Stimulated activated naive CD8-positive, alpha-beta T cell treated with anti-CD3 and anti-CD28 coated beads, Interleukin-15, amount 100 ng/mL, for 72 hours (primary cell): ENCODE data around the gene ABCB10.
"Not testable (repeated sequence)": the region's sequence is repeated elsewhere in the genome, so short reads cannot be mapped to it uniquely, and the experiment has no call there.

Source experiments
- ATAC-seq: fragments of 150-1000 bp; cut with Tn5 transposase; 2 replicates; pipeline ENCODE4 v1.10.0; 2021; ENCODE audit warnings: mild to moderate bottlenecking, moderate library complexity
- DNase-seq, 2 donors: peaks; one replicate each; pipeline ENCODE4 v3.0.0; 2021 to 2022
- H3K27ac Mint-ChIP-seq, 2 donors: one replicate each; pipeline ENCODE4 v1.8.0; 2022; ENCODE audit warnings: mild to moderate bottlenecking in 2 of 2, mixed read lengths in 2 of 2, moderate library complexity in 2 of 2
- H3K27me3 Mint-ChIP-seq: one replicate; pipeline ENCODE4 v1.8.0; 2022; ENCODE audit warnings: mixed read lengths
- H3K4me1 Mint-ChIP-seq: one replicate; pipeline ENCODE4 v1.8.0; 2022; ENCODE audit warnings: mild to moderate bottlenecking, mixed read lengths
- H3K4me3 Mint-ChIP-seq, 2 donors: one replicate each; pipeline ENCODE4 v1.8.0; 2022; ENCODE audit warnings: mild to moderate bottlenecking in 2 of 2, mixed read lengths in 2 of 2, moderate library complexity in 1 of 2
- H3K9me3 Mint-ChIP-seq, 2 donors: one replicate each; pipeline ENCODE4 v1.8.0; 2022; ENCODE audit warnings: mixed read lengths in 2 of 2

ABCB10 gene

DNA sequence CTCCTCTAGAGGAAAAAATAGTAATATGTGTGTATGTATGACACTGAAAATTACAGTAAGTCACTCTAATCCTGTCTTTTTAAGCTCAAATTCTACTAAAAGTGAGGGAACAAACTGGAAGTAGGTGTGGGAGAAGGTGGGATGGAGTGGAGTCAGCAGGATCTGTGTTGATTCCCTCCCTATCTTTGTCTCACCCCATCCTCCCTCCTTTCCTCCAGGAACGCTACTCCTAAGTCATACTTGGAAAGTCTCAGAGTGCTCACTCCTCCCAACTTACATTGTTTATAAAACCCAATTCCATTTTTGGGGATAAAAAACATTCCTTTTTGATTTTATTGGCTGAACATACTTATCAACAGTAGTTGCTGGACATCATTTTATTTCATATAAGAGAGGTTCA, 35.5 kb downstream of the ABCB10 start:
- DNase-seq (no peak), ATAC-seq (no peak)
- no peak overlapping the region for H3K4me3 Mint-ChIP-seq
- no peaks in the 10 kb centered on the region for H3K27me3 Mint-ChIP-seq
- no peak overlapping the region for H3K27ac Mint-ChIP-seq
- no peaks in the 10 kb centered on the region for H3K9me3 Mint-ChIP-seq
- peaks cover 10% of the 10 kb centered on the region for H3K4me1 Mint-ChIP-seq

DNA sequence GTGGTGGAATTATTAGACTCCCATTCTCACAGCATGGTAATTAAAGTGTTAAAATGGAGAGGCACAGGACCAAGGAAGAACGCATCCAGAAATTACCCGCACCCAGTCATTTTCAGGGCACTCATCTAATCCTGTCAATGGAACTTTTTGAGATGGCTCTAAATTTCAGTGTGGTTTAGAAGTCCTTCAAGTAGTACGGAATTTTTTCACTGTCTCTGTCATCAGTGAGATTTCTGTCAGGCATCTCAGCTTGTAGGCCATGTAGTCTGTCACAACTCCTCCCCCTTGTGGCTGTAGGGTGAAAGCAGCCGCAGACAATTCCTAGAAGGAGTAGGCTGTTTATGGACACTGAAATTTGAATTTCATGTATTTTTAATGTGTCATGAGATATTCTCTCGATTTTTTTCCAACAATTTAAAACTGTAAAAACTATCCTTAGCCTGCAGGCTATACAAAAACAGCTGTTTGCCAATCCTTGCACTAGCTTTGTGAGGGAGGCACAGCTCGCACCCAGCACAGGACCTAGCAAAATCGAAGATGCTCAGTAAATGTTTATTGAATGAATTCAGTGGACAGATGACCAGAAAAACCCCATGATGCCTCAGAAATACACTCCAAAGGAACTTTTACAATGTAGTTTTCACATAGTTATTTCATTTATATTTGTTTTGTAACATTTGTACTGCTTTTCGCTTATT, 43.8 kb downstream of the ABCB10 start:
- ATAC-seq (peak; percentile 77), DNase-seq (peak; percentile 33 to 43)
- Mint-ChIP-seq H3K27ac (no peak overlapping the region), H3K9me3 (no peaks in the 10 kb centered on the region), H3K4me1 (peaks cover 10% of the 10 kb centered on the region), H3K4me3 (no peak overlapping the region), H3K27me3 (no peaks in the 10 kb centered on the region)

DNA sequence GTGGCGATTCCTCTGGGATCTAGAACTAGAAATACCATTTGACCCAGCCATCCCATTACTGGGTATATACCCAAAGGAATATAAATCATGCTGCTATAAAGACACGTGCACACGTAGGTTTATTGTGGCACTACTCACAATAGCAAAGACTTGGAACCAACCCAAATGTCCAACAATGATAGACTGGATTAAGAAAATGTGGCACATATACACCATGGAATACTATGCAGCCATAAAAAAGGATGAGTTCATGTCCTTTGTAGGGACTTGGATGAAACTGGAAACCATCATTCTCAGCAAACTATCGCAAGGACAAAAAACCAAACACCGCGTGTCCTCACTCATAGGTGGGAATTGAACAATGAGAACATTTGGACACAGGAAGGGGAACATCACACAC, 46.9 kb downstream of the ABCB10 start:
- not testable (repeated sequence) for DNase-seq, H3K9me3 Mint-ChIP-seq, H3K4me3 Mint-ChIP-seq, ATAC-seq, H3K27ac Mint-ChIP-seq, H3K27me3 Mint-ChIP-seq
- H3K4me1 Mint-ChIP-seq: peaks cover 26% of the 10 kb centered on the region

DNA sequence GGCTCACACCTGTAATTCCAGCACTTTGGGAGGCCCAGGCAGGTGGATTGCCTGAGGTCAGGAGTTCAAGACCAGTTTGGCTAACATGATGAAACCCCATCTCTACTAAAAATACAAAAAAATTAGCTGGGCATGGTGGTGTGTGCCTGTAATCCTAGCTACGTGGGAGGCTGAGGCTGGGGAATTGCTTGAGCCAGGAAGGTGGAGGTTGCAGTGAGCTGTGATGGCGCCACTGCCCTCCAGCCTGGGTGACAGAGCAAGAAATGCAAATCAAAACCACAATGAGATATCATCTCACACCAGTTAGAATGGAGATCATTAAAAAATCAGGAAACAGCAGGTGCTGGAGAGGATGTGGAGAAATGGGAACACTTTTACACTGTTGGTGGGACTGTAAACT, 47.3 kb downstream of the ABCB10 start:
- not testable (repeated sequence) for H3K4me3 Mint-ChIP-seq, H3K9me3 Mint-ChIP-seq, H3K27me3 Mint-ChIP-seq, ATAC-seq, DNase-seq, H3K27ac Mint-ChIP-seq
- peaks cover 30% of the 10 kb centered on the region for H3K4me1 Mint-ChIP-seq

DNA sequence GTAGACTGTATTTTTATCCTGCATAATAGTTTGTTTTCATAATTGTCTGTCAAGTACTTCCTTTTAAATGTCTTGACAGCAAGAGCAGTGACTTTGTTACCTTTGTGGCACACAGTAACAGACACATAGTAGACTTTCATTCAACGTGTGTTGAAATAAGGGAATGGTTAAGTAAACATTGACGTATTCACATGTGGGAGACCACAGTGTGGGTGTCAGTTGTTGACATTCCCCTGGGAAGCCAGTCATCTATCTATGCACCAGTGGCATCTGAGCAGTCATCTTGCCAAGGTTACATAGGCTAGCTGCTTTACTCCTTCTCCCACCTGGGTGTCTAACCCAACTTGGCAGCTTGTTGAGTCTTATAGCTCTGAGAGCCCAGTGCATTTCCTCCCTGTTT, 48.9 kb downstream of the ABCB10 start:
- Mint-ChIP-seq H3K4me1 (peaks cover 23% of the 10 kb centered on the region), H3K27me3 (no peaks in the 10 kb centered on the region), H3K9me3 (no peaks in the 10 kb centered on the region), H3K27ac (no peak overlapping the region), H3K4me3 (peak overlapping the region; percentile 88 to 95)
- ATAC-seq (no peak), DNase-seq (no peak)

DNA sequence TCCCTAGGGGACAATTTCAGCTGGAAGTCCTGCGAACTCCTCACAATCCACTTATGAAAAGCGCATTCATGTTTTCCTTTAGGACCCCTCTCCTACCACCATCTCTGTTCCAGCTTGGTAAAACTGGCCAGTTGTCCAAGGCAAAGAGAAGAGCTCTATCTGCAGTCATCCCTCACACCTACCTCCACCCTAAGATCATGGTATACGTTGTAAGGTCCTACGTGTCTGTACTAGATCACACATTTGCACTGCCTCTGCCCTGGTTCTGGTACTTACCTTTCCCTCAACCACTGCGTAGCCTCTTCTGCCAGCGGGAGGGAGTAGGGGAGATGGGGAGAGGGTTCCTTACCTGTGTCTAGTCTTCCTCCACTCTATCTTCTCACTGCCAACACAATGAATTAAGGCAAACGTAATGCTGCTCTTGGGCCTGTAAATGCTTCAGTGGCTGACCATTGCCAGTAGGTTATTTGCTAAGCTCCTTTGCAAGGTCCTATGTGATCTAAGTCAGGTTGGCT, 49.6 kb downstream of the ABCB10 start:
- ATAC-seq (no peak), DNase-seq (no peak)
- H3K4me3 Mint-ChIP-seq: peak overlapping the region; percentile 88 to 95
- no peaks in the 10 kb centered on the region for H3K27me3 Mint-ChIP-seq
- H3K27ac Mint-ChIP-seq: peak overlapping the region; percentile 90 to 96
- peaks cover 20% of the 10 kb centered on the region for H3K4me1 Mint-ChIP-seq
- no peaks in the 10 kb centered on the region for H3K9me3 Mint-ChIP-seq

DNA sequence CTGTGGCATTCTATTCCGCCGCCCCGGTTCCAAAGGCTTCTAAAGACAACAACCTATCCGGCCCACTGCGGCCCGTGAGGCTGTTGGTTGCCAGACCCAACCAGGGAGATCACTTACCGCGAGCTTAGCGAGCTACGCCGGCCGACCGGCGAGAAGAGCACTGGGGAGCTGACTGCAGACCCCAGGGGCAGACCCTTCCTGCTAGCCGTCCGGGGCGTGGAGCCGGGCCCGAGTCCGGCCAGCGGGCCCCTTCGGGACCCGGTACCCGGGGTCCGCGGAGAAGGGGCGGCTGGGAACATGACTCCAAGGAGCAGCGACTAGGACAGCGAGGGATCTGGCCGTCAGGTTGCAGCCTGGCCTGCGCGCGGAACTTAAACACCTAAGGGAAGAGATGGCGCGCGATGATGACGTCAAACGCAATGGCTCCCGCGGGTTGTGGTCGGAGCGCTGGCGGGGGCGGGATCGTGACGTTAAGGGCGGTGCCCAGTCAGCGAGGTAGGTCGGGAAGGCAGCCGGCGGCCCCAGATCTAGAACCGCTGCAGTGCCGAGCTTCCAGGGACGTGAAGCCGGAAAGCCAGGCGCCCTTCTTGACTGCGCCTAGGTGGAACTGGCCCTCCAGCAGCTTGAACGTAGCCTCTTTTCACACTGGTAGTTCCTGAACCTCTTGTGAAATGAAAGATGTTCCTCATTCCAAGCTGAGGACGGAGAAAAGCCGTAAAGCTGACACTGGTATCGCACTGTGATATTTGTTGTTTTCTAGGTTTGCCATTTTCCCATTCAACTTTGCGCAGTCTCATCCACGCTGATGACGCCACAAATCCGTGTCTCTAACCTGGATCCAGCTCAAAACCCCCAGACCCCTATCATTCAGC, 50.3 kb downstream of the ABCB10 start, which contains the start of gene NUP133:
NUP133 (minus strand) TSS at position 391 of the 872 bp plus-strand sequence; CDS start at position 299, 92 bp downstream.
- Mint-ChIP-seq H3K27me3 (no peaks in the 10 kb centered on the region), H3K4me1 (peaks cover 20% of the 10 kb centered on the region), H3K4me3 (peak within 1 kb of the TSS; percentile 88 to 95), H3K9me3 (no peaks in the 10 kb centered on the region), H3K27ac (peak within 1 kb of the TSS; percentile 90 to 96)
- ATAC-seq (peak; percentile 96), DNase-seq (peak; percentile 95 to 96)

DNA sequence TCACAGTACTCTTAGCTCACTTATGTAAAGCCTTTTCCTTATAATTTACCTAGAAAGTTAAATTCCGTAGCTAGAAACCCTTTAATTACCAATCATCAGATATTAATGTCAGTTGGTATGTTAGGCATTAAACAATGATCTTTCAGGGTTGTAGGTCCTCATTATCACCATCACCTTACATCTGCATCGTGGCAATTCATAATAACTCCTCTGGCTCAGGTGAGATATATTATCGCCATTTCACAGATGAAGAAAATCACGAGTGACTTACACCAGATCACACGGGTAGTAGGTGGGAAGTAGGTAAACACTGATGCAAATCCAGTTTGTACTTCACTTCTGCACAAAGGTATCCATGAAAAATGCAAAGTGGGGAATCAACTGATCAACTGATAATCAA, 51.0 kb downstream of the ABCB10 start:
- no peak for DNase-seq
- Mint-ChIP-seq H3K4me1 (peaks cover 20% of the 10 kb centered on the region), H3K27me3 (no peaks in the 10 kb centered on the region), H3K9me3 (no peaks in the 10 kb centered on the region), H3K27ac (peak overlapping the region; percentile 90 to 95), H3K4me3 (peak overlapping the region; percentile 88 to 95)
- ATAC-seq: no peak

DNA sequence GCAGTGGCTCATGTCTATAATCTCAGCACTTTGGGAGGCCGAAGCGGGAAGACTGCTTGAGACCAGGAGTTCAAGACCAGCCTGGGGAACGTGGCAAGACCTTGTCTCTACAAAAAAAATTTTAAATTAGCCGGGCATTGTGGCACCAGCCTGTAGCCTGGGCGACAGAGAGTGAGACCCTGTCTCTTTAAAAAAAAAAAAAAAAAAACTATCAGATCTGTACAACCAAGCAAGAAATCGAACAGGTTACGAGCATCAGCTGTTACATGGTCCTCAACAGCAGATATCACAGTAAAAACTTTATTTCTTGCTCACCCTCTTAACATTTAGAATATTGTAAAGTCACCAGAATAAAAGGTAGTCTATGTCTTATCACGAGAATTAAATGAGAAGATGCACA, 51.9 kb downstream of the ABCB10 start:
- peak overlapping the region; percentile 88 to 95 for H3K4me3 Mint-ChIP-seq
- no peak for ATAC-seq

DNA sequence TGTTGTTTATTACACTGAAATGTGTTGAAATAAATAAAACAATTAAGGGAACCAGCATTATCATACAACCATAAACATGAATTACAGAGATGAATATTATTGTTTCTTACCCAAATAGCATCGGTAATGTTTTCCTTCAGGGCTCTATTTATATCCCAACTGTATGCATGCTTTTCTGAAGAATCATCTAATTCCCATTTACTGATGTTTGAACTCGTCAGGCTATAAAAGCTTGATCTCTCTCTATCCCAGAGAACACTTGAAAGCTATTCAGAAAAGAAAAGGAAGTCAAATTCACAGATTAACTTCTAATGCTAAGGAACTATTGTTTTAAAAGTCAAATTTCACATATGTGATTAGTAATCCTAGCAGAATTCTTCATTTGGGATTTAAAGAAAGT, 62.7 kb downstream of the ABCB10 start:
- no peaks in the 10 kb centered on the region for H3K27me3 Mint-ChIP-seq

More for the DNA sequence above, 51.9 kb downstream of the ABCB10 start:
- peak overlapping the region in 1 of 2 donors; percentile 25 for H3K27ac Mint-ChIP-seq
- no peak for DNase-seq
- H3K27me3 Mint-ChIP-seq: no peaks in the 10 kb centered on the region
- no peaks in the 10 kb centered on the region for H3K9me3 Mint-ChIP-seq
- H3K4me1 Mint-ChIP-seq: peaks cover 20% of the 10 kb centered on the region

DNA sequence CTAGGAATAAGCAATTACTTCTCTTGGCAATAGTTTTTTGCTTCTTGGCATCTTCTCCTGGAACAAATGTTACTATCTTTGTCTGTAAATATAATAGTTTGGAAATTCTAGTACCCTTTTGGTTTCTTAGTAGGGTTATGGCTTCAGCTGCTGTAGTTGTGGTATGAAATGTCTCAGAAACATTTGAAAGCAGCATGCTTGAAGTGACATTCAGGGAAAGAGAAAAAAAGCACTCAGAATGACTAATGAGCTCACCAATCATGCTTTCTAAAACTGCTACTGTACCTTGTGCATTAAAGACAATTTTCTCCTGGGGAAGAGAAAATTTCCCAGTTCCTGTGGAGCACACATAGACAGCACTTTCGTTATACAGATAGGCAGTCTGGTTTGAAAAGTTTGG, 71.3 kb downstream of the ABCB10 start:
- no peak overlapping the region for H3K27ac Mint-ChIP-seq
- ATAC-seq (no peak), DNase-seq (no peak)
- H3K4me3 Mint-ChIP-seq: no peak overlapping the region
- no peaks in the 10 kb centered on the region for H3K9me3 Mint-ChIP-seq
- H3K4me1 Mint-ChIP-seq: no peaks in the 10 kb centered on the region
- H3K27me3 Mint-ChIP-seq: no peaks in the 10 kb centered on the region

More for the DNA sequence above, 62.7 kb downstream of the ABCB10 start:
- DNase-seq (no peak), ATAC-seq (no peak)
- Mint-ChIP-seq H3K4me1 (no peaks in the 10 kb centered on the region), H3K4me3 (no peak overlapping the region), H3K27ac (no peak overlapping the region), H3K9me3 (no peaks in the 10 kb centered on the region)

DNA sequence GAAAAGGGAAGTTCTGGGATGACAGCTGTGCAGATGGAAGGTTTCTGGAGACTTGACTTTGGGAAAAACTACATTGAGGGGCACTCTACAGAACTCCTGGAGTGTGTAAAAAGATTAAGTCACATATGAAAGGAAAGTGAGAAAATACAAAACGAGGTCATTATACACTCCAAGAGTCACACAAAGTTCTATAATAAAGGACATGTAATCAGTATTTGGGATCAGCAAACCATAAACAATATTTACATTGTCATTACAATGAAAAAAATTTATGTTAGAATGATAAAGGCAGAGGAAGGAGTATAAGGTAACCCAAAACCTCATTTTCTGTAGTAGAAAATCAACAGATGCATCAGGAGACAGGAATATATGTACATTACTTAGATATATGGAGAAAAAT, 73.2 kb downstream of the ABCB10 start:
- no peaks in the 10 kb centered on the region for H3K27me3 Mint-ChIP-seq
- no peaks in the 10 kb centered on the region for H3K4me1 Mint-ChIP-seq
- ATAC-seq: no peak
- H3K4me3 Mint-ChIP-seq: no peak overlapping the region
- H3K9me3 Mint-ChIP-seq: no peaks in the 10 kb centered on the region
- no peak overlapping the region for H3K27ac Mint-ChIP-seq
- DNase-seq: no peak

DNA sequence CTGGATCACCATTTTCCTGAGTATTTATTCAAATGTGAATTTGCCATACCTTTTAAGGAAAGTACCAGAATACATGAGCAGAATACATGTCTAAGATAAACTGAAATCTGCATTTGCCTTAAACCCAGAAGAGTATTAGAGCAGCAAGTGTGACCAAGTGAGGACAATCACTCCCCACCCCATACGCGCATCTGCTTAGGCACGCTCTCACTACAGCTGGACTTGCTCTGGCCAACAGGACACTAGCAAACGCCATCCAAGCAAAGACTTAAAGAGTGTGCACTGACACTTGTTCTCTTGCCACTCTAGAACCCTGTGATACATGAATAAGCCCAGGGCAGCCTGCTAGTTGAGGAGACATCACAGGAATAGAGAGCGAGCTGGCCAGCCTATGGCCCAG, 76.0 kb downstream of the ABCB10 start:
- H3K4me1 Mint-ChIP-seq: peaks cover 10% of the 10 kb centered on the region
- peak overlapping the region in 1 of 2 donors; percentile 44 for H3K27ac Mint-ChIP-seq
- no peaks in the 10 kb centered on the region for H3K9me3 Mint-ChIP-seq
- no peaks in the 10 kb centered on the region for H3K27me3 Mint-ChIP-seq
- DNase-seq: no peak
- ATAC-seq: no peak
- no peak overlapping the region for H3K4me3 Mint-ChIP-seq

DNA sequence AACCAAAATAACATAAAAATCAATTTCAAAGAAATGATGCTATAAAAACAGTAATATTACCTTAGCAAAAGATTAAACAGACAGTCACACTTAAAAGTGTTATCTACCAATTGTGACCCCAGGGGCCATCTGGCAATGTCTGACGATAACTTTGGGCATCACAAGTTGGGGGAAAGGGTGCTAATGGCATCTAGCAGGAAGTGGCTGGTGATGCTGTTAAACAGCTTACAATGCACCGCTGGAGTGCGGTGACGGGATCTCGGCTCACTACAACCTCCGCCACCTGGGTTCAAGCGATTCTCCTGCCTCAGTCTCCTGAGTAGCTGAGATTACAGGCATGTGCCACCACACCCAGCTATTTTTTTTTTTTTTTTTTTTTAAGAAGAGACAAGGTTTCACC, 78.0 kb downstream of the ABCB10 start:
- no peak overlapping the region for H3K4me3 Mint-ChIP-seq
- H3K27ac Mint-ChIP-seq: no peak overlapping the region
- H3K4me1 Mint-ChIP-seq: peaks cover 10% of the 10 kb centered on the region
- ATAC-seq (no peak), DNase-seq (no peak)
- H3K9me3 Mint-ChIP-seq: no peaks in the 10 kb centered on the region
- no peaks in the 10 kb centered on the region for H3K27me3 Mint-ChIP-seq

DNA sequence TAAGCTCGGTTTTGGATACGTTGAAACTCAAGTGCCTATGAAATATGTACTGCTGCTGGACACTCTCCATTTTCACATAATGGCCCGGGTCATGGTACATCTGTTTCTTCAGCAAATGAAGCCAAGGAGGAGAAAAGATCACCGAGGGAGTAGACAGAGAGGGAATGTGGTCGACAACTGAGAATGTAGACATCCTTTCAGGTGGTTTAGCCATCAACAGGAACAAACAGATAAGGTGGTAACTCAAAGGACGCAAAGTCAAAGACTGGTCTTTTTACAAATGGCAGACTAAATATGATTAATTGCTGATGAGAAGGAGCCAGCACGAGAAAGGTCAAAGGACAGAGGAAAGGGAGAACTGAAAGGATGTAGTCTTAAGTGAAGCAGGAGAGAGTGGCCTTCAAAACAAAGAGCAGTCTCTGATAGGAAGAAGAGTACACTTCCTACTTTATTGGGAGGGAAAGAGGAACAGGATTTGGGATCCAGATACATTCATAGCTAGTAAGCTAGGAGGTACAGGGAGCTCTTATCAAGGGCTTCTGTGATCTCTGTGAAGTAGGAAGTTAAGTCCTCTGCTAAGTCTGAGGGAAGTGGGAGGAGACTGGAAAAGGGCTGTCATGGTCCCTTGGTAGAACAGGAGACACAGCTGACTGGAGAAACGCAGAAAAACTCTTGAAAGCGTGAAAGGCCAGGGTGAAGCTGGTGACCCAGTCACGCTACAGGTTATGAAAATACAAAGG, 78.7 kb downstream of the ABCB10 start:
- no peak overlapping the region for H3K27ac Mint-ChIP-seq
- peaks cover 10% of the 10 kb centered on the region for H3K4me1 Mint-ChIP-seq
- H3K9me3 Mint-ChIP-seq: no peaks in the 10 kb centered on the region
- no peaks in the 10 kb centered on the region for H3K27me3 Mint-ChIP-seq
- H3K4me3 Mint-ChIP-seq: no peak overlapping the region
- DNase-seq (no peak), ATAC-seq (no peak)
